Measurements from ENCODE around the gene RB1. TPM values are rescaled to one million over a fixed set of nuclear protein-coding genes. Genes with fewer than 3 reads are reported as not detected.

The RB1 gene
- total RNA-seq, 3 donors from 2014 or later (not counting 1 experiment from before 2014, with no cell fraction given), result 25.5 to 28.3 (median 26.9) TPM

DNA sequence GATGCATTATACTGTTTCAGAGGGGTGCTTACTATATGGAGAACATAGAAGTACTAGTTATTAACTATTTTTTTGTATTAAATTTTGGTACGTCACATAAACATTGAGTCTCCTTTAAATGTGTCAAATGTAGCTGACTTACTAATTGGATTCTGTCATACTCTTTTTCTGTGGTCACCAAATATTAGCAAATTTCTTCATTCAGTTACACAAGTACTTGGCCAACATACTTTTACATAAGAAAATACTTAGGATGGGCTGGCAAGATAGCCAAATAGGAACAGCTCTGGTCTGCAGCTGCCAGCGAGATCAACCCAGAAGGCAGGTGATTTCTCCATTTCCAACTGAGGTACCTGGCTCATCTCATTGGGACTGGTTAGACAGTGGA is 90.1 kb downstream of the RB1 start:
- Mint-ChIP-seq H3K27me3 (ENCODE audit: low read depth in 2 of 2) (no peaks in the 10 kb centered on the region), H3K4me1 (peaks cover 7 to 9% of the 10 kb centered on the region in 2 donors), H3K27ac (no peak overlapping the region), H3K4me3 (no peak overlapping the region), H3K36me3 (peaks cover 27% of the 10 kb centered on the region), H3K9me3 (no peaks in the 10 kb centered on the region)
- H3K27me3 ChIP-seq (ENCODE audit: control insufficient read depth, insufficient read depth, low read length), result no peaks in the 10 kb centered on the region
- ATAC-seq (no peak), DNase-seq (no peak)
- WGBS (ENCODE audit: insufficient coverage), result 100% methylated on average over 1 of the region's 2 CpGs
- H3K27ac ChIP-seq (ENCODE audit: low read length), result no peak overlapping the region
- H3K4me1 ChIP-seq (ENCODE audit: control insufficient read depth, insufficient read depth, low read length), result no peaks in the 10 kb centered on the region
- H3K4me3 ChIP-seq (ENCODE audit: low read length), result no peak overlapping the region
- intact Hi-C loops (cut with micrococcal nuclease), result no loop called here
- H3K9me3 ChIP-seq (ENCODE audit: control insufficient read depth, insufficient read depth, low read length), result peaks cover 3% of the 10 kb centered on the region
- peaks cover 2% of the 10 kb centered on the region for H3K36me3 ChIP-seq (ENCODE audit: control insufficient read depth, insufficient read depth, low read length)
- TF ChIP-seq, protein P1, sequence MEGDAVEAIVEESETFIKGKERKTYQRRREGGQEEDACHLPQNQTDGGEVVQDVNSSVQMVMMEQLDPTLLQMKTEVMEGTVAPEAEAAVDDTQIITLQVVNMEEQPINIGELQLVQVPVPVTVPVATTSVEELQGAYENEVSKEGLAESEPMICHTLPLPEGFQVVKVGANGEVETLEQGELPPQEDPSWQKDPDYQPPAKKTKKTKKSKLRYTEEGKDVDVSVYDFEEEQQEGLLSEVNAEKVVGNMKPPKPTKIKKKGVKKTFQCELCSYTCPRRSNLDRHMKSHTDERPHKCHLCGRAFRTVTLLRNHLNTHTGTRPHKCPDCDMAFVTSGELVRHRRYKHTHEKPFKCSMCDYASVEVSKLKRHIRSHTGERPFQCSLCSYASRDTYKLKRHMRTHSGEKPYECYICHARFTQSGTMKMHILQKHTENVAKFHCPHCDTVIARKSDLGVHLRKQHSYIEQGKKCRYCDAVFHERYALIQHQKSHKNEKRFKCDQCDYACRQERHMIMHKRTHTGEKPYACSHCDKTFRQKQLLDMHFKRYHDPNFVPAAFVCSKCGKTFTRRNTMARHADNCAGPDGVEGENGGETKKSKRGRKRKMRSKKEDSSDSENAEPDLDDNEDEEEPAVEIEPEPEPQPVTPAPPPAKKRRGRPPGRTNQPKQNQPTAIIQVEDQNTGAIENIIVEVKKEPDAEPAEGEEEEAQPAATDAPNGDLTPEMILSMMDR (IDR thresholded peaks at IDR 0.05), result no peak

- Mint-ChIP-seq H3K4me1 (peaks cover 16 to 30% of the 10 kb centered on the region in 2 donors), H3K36me3 (peaks cover 18% of the 10 kb centered on the region), H3K9me3 (no peaks in the 10 kb centered on the region), H3K27ac (no peak overlapping the region), H3K27me3 (ENCODE audit: low read depth in 2 of 2) (no peaks in the 10 kb centered on the region), H3K4me3 (no peak overlapping the region)
- Histone ChIP-seq H3K4me3 (ENCODE audit: low read length) (no peak overlapping the region), H3K9me3 (ENCODE audit: control insufficient read depth, insufficient read depth, low read length) (no peaks in the 10 kb centered on the region), H3K36me3 (ENCODE audit: control insufficient read depth, insufficient read depth, low read length) (no peaks in the 10 kb centered on the region), H3K27me3 (ENCODE audit: control insufficient read depth, insufficient read depth, low read length) (no peaks in the 10 kb centered on the region), H3K4me1 (ENCODE audit: control insufficient read depth, insufficient read depth, low read length) (peaks cover 6% of the 10 kb centered on the region), H3K27ac (ENCODE audit: low read length) (no peak overlapping the region)
- WGBS (ENCODE audit: insufficient coverage), result no CpG with 5 or more reads among the region's 1 CpG
- TF ChIP-seq, protein P1 (IDR thresholded peaks at IDR 0.05), result no peak
- ATAC-seq (no peak), DNase-seq (no peak)
- intact Hi-C loops (cut with micrococcal nuclease), result no loop called here
Measured at GRCh38 chr13:48397744-48398143, 94.2 kb downstream of the RB1 start.

DNA sequence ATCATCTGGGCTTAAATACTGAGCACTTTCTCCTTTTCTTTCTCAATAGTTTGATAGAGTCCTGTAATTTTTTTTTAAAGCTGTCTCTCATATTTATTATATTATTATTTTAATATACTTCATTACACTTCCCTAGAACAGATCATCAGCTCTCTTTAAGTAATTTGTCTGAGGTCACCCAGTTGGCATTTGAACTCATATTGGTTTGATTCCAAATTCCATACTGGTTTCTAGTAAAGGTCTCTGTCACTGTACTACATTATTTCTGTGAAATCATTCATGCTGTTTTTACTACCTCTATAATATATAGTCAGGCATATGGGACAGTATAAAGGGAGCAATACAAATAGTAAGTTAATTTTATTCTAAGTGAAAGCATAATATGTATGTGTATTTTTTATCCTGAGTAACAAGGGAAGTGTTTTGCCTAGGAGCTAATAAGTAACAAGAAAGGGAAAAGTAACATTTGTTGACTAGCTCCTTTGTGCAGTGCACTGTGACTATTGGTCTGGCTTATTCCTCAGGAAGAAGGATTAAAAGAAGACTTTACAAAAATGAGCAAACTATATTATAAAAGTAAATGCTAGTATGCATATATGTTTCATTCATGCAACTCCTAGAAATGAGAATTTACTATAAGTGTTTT is 95.0 kb downstream of the RB1 start:
- peaks cover 11% of the 10 kb centered on the region for H3K36me3 Mint-ChIP-seq
- intact Hi-C loops (cut with micrococcal nuclease), result no loop called here
- no peak overlapping the region for H3K27ac ChIP-seq (ENCODE audit: low read length)
- H3K9me3 ChIP-seq (ENCODE audit: control insufficient read depth, insufficient read depth, low read length), result no peaks in the 10 kb centered on the region
- no peak for DNase-seq
- H3K4me1 Mint-ChIP-seq, result peaks cover 24 to 34% of the 10 kb centered on the region in 2 donors
- no peaks in the 10 kb centered on the region for H3K27me3 ChIP-seq (ENCODE audit: control insufficient read depth, insufficient read depth, low read length)
- no peak overlapping the region for H3K4me3 Mint-ChIP-seq
- H3K9me3 Mint-ChIP-seq, result no peaks in the 10 kb centered on the region
- TF ChIP-seq, protein P1 (IDR thresholded peaks at IDR 0.05), result no peak
- H3K27me3 Mint-ChIP-seq (ENCODE audit: low read depth in 2 of 2), result no peaks in the 10 kb centered on the region
- no peaks in the 10 kb centered on the region for H3K36me3 ChIP-seq (ENCODE audit: control insufficient read depth, insufficient read depth, low read length)
- no peak for ATAC-seq
- no peak overlapping the region for H3K27ac Mint-ChIP-seq
- H3K4me3 ChIP-seq (ENCODE audit: low read length), result no peak overlapping the region
- peaks cover 10% of the 10 kb centered on the region for H3K4me1 ChIP-seq (ENCODE audit: control insufficient read depth, insufficient read depth, low read length)

Measured in natural killer cell (primary cell).